ENCODE results near the gene MOB4. TPM values are rescaled to one million over a fixed set of nuclear protein-coding genes. Genes with fewer than 3 reads are reported as not detected.
"Not testable (repeated sequence)": the region's sequence is repeated elsewhere in the genome, so short reads cannot be mapped to it uniquely, and the experiment has no call there.

The MOB4 gene
- total and polyA plus RNA-seq, 2 donors (not counting 1 experiment from before 2014, with no cell fraction given): 12.6 to 20.8 TPM

DNA sequence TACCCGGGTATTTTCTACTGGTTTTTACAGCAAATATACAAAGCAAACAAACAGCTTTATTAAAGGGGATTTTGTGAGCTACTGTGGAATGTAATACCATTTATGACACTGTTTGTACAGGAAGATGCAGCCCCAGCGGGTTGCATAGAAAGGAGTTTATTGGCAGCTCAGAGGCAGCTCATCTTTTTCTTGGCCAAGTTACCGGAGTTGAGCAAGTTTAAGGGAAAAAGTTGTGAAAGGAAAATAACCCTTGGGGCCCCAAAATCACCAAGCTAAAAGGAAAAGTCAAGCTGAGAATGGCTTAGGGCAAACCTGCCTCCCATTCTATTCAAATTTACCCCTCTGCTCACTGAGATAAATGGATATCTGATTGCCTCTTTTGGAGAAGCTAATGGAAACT is 60.8 kb downstream of the MOB4 start:
- ChIA-PET POLR2A (no interaction called here), CTCF (no interaction called here)
- TF ChIP-seq EZH2 (IDR thresholded peaks at IDR 0.05; ENCODE audit: borderline replicate concordance, insufficient read depth, low read depth, low read length, poor library complexity, severe bottlenecking): no peak
- TF ChIP-seq, protein P1, sequence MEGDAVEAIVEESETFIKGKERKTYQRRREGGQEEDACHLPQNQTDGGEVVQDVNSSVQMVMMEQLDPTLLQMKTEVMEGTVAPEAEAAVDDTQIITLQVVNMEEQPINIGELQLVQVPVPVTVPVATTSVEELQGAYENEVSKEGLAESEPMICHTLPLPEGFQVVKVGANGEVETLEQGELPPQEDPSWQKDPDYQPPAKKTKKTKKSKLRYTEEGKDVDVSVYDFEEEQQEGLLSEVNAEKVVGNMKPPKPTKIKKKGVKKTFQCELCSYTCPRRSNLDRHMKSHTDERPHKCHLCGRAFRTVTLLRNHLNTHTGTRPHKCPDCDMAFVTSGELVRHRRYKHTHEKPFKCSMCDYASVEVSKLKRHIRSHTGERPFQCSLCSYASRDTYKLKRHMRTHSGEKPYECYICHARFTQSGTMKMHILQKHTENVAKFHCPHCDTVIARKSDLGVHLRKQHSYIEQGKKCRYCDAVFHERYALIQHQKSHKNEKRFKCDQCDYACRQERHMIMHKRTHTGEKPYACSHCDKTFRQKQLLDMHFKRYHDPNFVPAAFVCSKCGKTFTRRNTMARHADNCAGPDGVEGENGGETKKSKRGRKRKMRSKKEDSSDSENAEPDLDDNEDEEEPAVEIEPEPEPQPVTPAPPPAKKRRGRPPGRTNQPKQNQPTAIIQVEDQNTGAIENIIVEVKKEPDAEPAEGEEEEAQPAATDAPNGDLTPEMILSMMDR (IDR thresholded peaks at IDR 0.05): no peak
- H3K9me3 ChIP-seq (ENCODE audit: control extremely low read depth in 1 of 3, control insufficient read depth in 2 of 3, insufficient read depth in 1 of 3, low read length in 2 of 3): peaks cover 0 to 13% (median 11%) of the 10 kb centered on the region in 3 donors
- no peak overlapping the region for H3K4me3 ChIP-seq (ENCODE audit: control extremely low read depth in 1 of 5, extremely low read depth in 1 of 5, insufficient read depth in 1 of 5, low read depth in 2 of 5, low read length in 4 of 5)
- no peaks in the 10 kb centered on the region for H3K4me1 ChIP-seq (ENCODE audit: control insufficient read depth in 2 of 2, insufficient read depth in 2 of 2, low read length in 2 of 2)
- H2AFZ ChIP-seq (ENCODE audit: insufficient read depth, low read depth, low read length, poor library complexity, severe bottlenecking): no peak overlapping the region
- no peak overlapping the region for H3K27ac ChIP-seq (ENCODE audit: low read length in 2 of 2)
- H3K27ac Mint-ChIP-seq: no peak overlapping the region
- no peak overlapping the region for H3K9ac ChIP-seq (ENCODE audit: low read length)
- intact Hi-C loops (cut with micrococcal nuclease): no loop called here
- DNase-seq (no peak), ATAC-seq (ENCODE audit: low read depth) (no peak)
- no CpG with 5 or more reads among the region's 3 CpGs for WGBS (ENCODE audit: insufficient coverage)
- no peaks in the 10 kb centered on the region for H3K27me3 ChIP-seq (replicated peaks in 1 of 4; ENCODE audit: control extremely low read depth in 1 of 4, control insufficient read depth in 3 of 4, insufficient read depth in 4 of 4, low read length in 3 of 4)
- no peaks in the 10 kb centered on the region for H3K36me3 ChIP-seq (replicated peaks in 1 of 2; ENCODE audit: control extremely low read depth in 1 of 2, control insufficient read depth in 1 of 2, extremely low read depth in 1 of 2, insufficient read depth in 2 of 2, low read length in 1 of 2)
- no peaks in the 10 kb centered on the region for H3K79me2 ChIP-seq (ENCODE audit: control insufficient read depth, insufficient read depth, low read length)
- no peak overlapping the region for H3K4me3 Mint-ChIP-seq
- H3K4me1 Mint-ChIP-seq: no peaks in the 10 kb centered on the region
- H4K20me1 ChIP-seq (ENCODE audit: control insufficient read depth, insufficient read depth, low read length, poor library complexity, severe bottlenecking): no peaks in the 10 kb centered on the region
- no peaks in the 10 kb centered on the region for H3K27me3 Mint-ChIP-seq
- H3K4me2 ChIP-seq (replicated peaks; ENCODE audit: low read depth, low read length, poor library complexity, severe bottlenecking): no peak overlapping the region
- H3K9me3 Mint-ChIP-seq (ENCODE audit: insufficient read depth): peaks cover 5% of the 10 kb centered on the region

DNA sequence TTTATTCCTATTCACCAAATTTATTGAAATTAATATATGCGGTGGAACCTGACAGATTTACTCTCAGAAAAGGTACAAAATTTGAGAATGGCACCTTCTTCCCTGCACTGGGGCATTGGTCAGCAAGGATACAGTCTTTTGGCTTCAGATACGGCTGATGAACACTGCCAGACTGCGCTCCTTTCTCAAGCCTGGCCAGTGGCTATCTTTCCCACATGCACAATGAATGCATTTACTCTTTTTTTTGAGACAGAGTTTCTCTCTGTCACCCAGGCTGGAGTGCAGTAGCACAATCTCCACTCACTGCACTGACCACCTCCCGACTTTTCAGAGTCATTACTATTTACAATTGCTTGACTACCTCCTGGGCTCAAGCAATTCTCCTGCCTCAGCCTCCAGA is 61.6 kb downstream of the MOB4 start:
- H3K27me3 Mint-ChIP-seq: no peaks in the 10 kb centered on the region
- CTCF ChIA-PET: no interaction called here
- 100% methylated on average over 4 of the region's 4 CpGs for WGBS (ENCODE audit: insufficient coverage)

DNA sequence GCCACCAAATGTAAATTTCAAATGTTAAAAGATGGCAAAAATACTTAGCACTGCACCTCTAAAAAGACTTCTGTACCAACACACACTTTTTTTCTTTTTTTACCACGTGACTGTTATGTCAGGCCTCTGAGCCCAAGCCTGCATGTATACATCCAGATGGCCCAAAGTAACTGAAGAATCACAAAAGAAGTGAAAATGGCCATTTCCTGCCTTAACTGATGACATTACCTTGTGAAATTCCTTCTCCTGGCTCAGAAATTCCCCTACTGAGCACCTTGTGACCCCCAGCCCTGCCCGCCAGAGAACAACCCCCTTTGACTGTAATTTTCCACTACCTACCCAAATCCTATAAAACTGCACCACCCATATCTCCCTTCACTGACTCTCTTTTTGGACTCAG is 62.4 kb downstream of the MOB4 start:
- H3K4me2 ChIP-seq (replicated peaks; ENCODE audit: low read depth, low read length, poor library complexity, severe bottlenecking); CTCF ChIA-PET; H3K4me1 ChIP-seq (ENCODE audit: control insufficient read depth in 2 of 2, insufficient read depth in 2 of 2, low read length in 2 of 2); H3K9me3 Mint-ChIP-seq (ENCODE audit: insufficient read depth); H3K4me1 Mint-ChIP-seq; H3K27ac ChIP-seq (ENCODE audit: low read length in 2 of 2); H3K27me3 ChIP-seq (replicated peaks in 1 of 4; ENCODE audit: control extremely low read depth in 1 of 4, control insufficient read depth in 3 of 4, insufficient read depth in 4 of 4, low read length in 3 of 4); POLR2A ChIA-PET; H2AFZ ChIP-seq (ENCODE audit: insufficient read depth, low read depth, low read length, poor library complexity, severe bottlenecking); H3K27me3 Mint-ChIP-seq; DNase-seq; H3K4me3 ChIP-seq (ENCODE audit: control extremely low read depth in 1 of 5, extremely low read depth in 1 of 5, insufficient read depth in 1 of 5, low read depth in 2 of 5, low read length in 4 of 5); H3K4me3 Mint-ChIP-seq; H3K9ac ChIP-seq (ENCODE audit: low read length); H3K27ac Mint-ChIP-seq; intact Hi-C loops (cut with micrococcal nuclease); ATAC-seq (ENCODE audit: low read depth); H3K36me3 ChIP-seq (replicated peaks in 1 of 2; ENCODE audit: control extremely low read depth in 1 of 2, control insufficient read depth in 1 of 2, extremely low read depth in 1 of 2, insufficient read depth in 2 of 2, low read length in 1 of 2); H4K20me1 ChIP-seq (ENCODE audit: control insufficient read depth, insufficient read depth, low read length, poor library complexity, severe bottlenecking); H3K79me2 ChIP-seq (ENCODE audit: control insufficient read depth, insufficient read depth, low read length): not testable (repeated sequence)
- WGBS (ENCODE audit: insufficient coverage): 94% methylated on average over 2 of the region's 2 CpGs
- H3K9me3 ChIP-seq (ENCODE audit: control extremely low read depth in 1 of 3, control insufficient read depth in 2 of 3, insufficient read depth in 1 of 3, low read length in 2 of 3): peaks cover 0 to 11% (median 9%) of the 10 kb centered on the region in 3 donors

More for the DNA sequence above, 61.6 kb downstream of the MOB4 start:
- no peak for DNase-seq
- Histone ChIP-seq H2AFZ (ENCODE audit: insufficient read depth, low read depth, low read length, poor library complexity, severe bottlenecking) (no peak overlapping the region), H3K9me3 (ENCODE audit: control extremely low read depth in 1 of 3, control insufficient read depth in 2 of 3, insufficient read depth in 1 of 3, low read length in 2 of 3) (peaks cover 0 to 13% (median 11%) of the 10 kb centered on the region in 3 donors), H4K20me1 (ENCODE audit: control insufficient read depth, insufficient read depth, low read length, poor library complexity, severe bottlenecking) (no peaks in the 10 kb centered on the region), H3K79me2 (ENCODE audit: control insufficient read depth, insufficient read depth, low read length) (no peaks in the 10 kb centered on the region), H3K27ac (ENCODE audit: low read length in 2 of 2) (no peak overlapping the region), H3K4me3 (ENCODE audit: control extremely low read depth in 1 of 5, extremely low read depth in 1 of 5, insufficient read depth in 1 of 5, low read depth in 2 of 5, low read length in 4 of 5) (no peak overlapping the region), H3K9ac (ENCODE audit: low read length) (no peak overlapping the region), H3K4me1 (ENCODE audit: control insufficient read depth in 2 of 2, insufficient read depth in 2 of 2, low read length in 2 of 2) (no peaks in the 10 kb centered on the region), H3K4me2 (replicated peaks; ENCODE audit: low read depth, low read length, poor library complexity, severe bottlenecking) (no peak overlapping the region), H3K27me3 (replicated peaks in 1 of 4; ENCODE audit: control extremely low read depth in 1 of 4, control insufficient read depth in 3 of 4, insufficient read depth in 4 of 4, low read length in 3 of 4) (no peaks in the 10 kb centered on the region), H3K36me3 (replicated peaks in 1 of 2; ENCODE audit: control extremely low read depth in 1 of 2, control insufficient read depth in 1 of 2, extremely low read depth in 1 of 2, insufficient read depth in 2 of 2, low read length in 1 of 2) (no peaks in the 10 kb centered on the region)
- no peak overlapping the region for H3K27ac Mint-ChIP-seq
- POLR2A ChIA-PET: no interaction called here
- intact Hi-C loops (cut with micrococcal nuclease): no loop called here
- no peak for ATAC-seq (ENCODE audit: low read depth)
- H3K4me3 Mint-ChIP-seq: no peak overlapping the region
- no peak for TF ChIP-seq EZH2 (IDR thresholded peaks at IDR 0.05; ENCODE audit: borderline replicate concordance, insufficient read depth, low read depth, low read length, poor library complexity, severe bottlenecking)
- TF ChIP-seq, protein P1 (IDR thresholded peaks at IDR 0.05): no peak
- H3K9me3 Mint-ChIP-seq (ENCODE audit: insufficient read depth): peaks cover 5% of the 10 kb centered on the region
- no peaks in the 10 kb centered on the region for H3K4me1 Mint-ChIP-seq
